Activated T-cell treated with anti-CD3 and anti-CD28 coated beads for 1 hour (primary cell): ENCODE data around the gene GRIA4.
"Not testable (repeated sequence)": the region's sequence is repeated elsewhere in the genome, so short reads cannot be mapped to it uniquely, and the experiment has no call there.

Experiments
- DNase-seq: peaks from one replicate; pipeline ENCODE4 v3.0.0-alpha.2; 2020; ENCODE audit warnings: low read depth

The GRIA4 gene

DNA sequence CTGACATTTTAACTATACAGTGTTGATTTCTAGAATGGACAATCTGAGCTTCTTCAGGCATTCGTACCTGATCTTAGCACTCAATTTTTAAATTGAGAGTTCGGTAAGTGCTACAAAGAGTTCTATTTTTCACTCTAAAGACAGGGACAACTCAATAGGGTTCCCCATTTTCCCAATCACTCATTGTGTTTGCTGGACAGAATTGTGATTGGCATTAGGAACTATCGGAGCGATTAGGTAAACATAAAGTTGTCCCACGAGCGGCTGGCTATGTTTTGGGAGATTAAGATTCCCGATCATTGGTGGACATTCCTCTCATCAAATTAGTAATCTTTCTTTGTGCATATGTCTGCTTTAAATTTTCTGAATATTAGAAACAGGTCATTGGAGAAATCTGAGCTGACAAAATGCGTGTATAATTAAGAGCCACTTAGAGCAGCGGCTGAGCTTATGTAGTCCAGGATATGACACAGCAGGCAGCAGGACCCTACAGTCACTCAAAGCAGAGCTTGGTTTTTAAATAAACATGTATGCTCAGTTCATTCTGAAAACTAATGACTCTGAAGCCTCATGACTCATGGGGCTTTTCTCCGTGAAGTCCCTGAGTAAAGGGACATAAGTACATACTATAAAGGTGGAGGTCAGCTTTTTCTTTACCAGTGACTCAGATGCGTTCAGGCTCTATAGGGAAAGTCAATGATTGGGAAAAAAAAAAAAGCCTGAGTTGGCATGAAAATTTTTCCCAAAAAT lies 109.4 kb downstream of the GRIA4 start:
- no peak for DNase-seq

DNA sequence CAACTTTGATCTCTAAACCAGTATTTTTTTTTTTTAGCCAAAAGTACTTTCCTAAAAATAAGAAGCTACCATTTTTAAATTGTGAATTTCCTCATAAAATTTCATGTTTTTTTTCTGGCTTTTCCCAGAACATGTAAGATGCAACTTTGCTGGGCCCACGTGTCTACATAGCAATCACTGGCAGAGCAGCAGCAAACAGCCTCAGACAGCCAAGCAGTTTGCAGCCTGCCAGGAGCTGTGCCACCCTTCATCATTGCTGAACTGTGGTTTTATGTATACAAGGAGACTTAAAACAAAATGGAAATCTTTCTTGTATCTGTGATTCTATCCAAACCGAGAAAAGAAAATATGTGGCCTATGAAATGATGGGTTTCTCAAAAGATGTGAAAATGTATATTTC lies 110.2 kb downstream of the GRIA4 start:
- DNase-seq = no peak

DNA sequence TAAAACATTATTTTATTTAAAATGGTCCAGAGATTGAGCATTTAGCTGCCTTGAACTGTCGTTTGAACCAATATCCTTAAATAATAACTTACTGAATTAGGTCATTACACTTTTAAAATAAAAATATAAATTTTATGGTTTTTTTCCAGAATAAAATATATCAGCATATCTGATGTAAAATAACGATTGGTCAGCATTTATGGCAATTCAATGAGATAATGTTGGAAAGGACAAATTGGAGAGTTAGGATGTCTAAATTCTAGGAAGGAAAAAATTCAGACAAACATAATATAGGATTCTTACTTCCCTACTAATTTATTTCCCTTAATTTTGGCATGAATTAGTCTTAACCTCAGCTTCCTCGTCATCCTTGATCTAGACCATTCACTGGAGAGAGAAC lies 113.4 kb downstream of the GRIA4 start:
- no peak for DNase-seq

DNA sequence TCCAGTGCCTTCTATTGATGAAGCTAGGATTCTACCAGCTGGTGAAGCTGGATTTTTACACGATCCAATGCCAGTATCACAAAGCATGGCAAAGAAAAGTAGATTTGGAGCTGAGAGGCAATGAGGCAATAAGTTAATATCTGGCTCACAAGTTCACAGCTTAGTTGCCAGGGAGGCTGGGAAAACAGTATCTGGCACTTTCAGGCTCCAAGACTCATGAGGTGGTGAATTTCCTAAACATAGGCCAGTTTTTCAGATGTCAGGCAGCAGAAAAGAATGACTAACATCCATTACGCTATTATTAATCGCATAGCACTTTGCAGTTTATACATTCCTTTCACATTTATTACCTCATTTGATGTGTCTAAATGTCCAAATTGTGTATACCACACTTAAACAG lies 122.7 kb downstream of the GRIA4 start:
- DNase-seq = no peak

DNA sequence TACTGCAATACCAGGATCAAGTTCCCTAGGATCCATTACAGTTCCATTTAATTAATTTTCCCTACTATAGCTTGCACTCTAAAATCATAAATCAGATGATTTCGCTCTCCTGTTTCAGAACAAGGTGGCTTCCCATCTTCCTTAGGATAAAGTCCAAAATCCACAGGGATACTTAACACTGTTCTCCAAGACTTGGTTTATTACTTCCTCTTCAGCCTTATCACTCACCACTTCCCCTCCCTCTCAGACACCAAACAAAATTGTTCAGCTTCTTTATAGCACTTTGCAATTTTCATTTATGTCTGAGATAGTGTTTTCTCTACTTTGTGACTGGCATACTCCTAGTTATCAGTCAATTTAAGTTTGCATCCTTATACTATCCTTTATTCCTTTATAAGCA lies 124.6 kb downstream of the GRIA4 start:
- DNase-seq = no peak

DNA sequence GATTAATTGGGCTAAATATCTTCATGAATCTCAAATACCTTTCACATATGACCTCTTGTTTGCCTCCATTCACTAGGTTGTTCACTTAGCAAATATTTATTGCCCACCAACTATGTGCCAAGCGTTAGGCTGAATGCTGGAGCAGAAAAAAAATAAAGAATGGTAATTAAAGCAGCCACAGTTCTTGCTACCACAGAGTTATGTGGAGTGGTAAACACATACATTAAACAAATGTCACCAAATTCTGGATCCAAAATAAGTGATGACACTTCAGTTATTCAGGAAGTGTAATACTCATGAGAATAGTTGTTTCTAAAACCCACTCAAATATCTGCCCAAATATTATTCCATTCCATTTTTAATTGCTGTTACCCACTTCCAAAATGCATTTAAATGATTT lies 128.4 kb downstream of the GRIA4 start:
- DNase-seq = no peak

DNA sequence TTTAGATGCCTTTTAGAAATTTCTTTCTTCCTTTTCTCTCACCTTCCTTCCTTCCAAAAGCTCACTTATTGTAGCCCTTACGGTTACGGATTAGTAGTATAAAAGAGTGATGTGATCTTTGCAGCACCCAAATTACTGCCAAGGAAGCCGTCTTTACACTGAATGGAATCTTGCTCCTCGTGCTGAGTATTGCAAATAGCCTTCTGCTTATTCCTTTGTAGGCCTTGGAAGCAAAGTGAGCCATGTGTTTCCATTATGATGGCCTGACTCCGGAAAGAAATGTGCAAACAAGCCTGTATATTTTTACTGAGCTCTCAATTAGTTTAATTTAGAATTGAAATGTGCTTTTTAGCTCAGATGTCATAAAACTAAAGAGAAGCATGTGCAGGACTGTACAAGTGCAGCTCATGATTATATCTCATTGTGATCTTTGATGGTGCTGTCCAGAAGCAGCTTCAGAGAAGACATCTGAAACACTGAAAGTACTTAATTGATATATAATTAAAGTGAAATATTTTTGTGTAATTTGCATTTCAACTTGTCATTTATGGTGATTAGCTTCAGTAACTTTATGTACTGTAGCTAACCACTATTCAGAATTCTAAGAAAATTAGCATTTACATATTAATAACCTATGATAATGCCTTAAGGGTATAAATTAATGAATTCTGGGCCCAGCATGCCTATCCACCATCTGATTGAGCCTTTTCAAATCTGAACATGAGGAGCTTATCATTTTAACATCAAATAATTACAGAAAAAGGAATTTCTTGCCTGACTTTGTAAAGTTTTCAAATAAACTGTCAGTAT lies 129.3 kb downstream of the GRIA4 start:
- DNase-seq = no peak

DNA sequence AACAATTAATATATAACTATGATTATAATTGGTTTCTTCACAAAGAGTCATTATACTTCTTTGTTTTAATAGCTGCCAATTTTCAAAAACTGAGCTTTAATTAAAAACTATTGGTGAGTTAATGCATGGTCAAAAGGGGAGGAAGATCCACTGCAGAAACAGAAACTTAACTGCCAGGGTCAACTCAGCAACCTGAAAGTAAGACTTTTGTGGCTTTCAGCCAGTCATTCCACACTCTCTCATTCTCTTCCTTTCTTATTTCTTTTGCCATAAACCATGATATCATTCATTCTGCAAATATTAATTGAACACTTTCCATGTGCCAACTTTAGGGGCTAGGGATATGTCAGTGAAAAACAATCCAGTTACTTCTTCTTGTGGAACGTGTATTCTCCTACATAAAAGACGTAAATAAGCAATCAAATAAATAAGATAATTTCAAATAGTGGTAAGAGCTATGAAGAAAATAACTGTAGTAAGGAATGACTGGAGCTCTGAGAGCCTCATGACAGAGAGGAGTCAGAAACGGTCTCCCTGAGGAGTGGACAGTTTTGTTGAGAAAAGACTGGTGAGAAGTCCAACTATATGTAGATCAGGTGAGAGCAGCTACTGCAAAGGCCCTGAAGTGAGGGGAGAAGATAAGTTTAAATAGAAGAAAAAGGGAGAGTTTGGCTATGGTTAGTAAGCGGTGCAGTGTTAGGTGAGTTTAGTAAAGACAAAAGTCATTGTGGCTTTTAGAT lies 130.5 kb downstream of the GRIA4 start:
- no peak for DNase-seq

DNA sequence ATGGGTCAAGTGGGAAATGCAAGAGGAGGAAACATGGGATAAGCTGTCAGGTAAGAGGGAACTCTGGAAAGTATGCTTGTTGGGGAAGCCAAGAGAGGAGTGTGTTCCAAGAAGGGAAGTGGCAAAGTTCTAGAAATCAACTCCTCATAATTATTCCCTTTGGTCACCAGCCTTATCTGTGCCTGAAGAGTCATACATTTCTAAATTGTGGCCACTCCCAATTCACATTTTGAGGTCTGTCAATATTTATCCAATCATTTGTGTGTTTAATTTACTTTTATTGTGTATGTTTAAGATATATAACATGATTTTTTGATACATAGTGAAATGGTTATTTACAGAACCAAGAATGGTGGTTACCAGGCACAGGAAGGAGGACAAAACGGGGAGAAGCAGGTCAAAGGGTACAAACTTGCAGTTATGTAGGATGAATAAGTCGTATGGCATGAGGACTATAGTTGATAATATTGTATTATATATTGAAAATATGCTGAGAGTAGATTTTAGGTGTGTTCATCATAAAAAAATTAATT lies 131.7 kb downstream of the GRIA4 start:
- no peak for DNase-seq

DNA sequence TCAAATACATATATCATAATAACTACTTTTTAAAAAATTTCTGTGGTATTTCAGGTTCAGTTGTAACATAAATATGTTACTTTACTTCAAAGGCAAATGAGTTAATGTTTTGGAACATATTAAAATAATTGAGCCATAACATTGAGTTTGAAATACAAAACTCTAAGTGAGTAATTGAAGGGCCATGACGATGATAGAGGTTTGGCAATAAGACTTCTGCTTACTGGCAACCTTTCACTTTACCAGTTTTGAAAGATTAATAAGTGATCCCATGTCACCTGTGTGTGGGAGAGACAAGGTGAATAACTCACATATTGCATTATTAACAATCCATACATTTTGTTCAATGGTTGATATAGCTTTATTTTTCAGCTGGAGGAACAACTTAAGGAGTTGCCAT lies 144.4 kb downstream of the GRIA4 start:
- no peak for DNase-seq

DNA sequence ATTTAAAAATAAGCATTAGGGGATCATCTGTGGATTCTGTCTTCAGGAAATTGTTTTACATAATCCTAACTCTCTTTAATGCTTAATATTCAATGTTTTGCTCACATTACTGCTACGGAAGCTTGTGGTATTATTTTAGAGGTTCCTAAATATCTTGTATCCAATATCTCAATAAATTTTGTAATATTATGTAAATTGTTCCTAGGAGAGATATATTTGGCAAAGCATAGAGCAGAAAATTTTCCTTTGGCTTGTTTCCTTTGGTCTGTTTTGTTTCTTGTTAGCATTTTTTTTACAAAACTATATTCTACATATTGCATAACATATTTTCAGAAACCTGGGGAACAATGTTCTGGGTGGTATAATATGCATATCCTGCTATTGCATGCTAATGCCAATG lies 144.8 kb downstream of the GRIA4 start:
- DNase-seq = no peak

DNA sequence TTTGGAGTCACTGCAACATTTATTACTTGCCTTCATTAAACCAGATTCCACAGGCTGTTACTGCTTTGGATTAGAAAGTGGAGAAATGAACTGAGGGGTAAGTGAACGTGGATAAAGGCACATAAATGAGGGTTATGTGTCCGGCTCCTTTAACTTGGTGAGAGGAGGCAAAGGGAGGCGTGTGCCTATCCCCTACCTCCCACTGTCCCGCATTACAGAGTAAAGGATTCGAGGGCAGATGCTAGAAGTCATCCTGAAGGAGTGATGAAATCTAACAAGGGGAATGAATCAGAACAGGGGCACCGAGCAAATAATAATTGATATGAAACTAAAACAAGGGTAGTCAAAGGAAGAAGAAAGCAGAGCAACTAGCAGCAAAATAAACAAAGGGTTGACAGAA lies 147.2 kb downstream of the GRIA4 start:
- no peak for DNase-seq

DNA sequence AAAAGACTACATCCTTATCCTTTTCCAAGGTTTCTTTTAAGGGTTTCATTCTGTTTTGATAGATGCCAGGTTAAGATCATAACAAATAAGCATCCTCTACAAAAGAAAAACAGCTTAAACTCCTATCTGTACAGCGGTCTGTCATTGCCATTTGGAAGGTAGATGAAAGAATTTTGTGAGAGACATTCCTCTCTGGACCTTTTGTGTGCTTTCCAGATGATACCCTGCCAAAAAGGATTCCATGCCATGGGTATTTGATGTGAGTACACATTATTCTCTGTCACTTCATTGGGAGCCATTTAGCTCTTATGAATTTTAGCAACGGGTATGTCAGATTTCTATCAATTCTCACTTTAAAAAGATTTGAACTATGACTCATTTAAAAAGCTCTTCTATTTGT lies 153.7 kb downstream of the GRIA4 start:
- DNase-seq = no peak

DNA sequence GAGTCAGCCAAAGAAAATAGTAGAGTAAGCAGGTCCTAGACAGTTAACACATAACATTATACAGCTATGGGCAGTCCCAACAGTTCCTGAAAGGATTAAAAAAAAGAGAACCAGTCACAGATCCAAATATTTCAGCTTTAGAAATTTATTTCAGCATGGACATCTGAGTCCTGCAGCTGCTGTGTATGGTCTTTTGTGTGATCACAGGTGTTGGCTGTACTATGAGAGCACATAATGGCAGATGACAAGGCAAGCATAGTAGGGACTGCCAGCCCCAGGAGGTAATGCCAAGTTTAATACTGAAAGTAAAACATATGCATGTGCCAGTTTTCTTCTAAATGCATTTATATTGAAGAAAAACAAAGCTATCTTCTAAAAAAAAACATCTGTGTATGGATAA lies 158.1 kb downstream of the GRIA4 start:
- no peak for DNase-seq

DNA sequence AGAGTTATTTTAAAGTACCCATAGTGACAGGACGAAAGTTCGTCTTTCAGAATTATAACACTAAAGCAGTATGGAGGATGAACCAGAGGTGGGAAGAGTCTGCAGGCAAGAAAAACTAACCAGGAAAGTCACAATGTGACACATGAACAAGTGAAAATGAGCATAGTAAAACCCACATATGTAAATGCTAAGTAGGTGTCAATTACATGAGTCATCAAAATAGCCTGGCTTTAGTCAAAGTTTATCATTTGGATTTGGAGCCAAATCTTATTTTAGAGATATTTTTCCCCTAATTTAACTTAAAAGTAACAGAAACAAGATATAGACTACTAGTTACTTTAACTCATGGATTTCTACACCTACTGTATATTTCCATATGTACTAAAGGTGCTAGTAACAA lies 159.8 kb downstream of the GRIA4 start:
- no peak for DNase-seq

DNA sequence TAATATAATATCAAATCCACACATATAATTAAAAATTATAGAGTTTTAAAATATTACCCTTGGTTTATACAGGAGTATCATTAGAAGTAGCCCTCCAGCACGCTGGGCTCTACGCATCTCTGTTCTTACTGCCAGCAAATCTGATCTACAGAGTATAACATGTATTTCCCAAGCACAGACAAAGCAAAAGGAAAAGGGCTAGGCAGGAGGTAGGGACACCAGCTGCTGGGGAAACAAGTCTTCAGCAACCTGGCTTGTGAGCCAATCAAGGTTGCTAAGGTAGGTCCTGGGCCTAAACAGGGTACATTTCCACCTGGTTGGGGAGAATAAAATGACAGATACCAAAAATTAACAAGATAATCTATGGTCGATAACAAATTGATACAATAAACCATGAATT lies 163.6 kb downstream of the GRIA4 start:
- DNase-seq = not testable (repeated sequence)

DNA sequence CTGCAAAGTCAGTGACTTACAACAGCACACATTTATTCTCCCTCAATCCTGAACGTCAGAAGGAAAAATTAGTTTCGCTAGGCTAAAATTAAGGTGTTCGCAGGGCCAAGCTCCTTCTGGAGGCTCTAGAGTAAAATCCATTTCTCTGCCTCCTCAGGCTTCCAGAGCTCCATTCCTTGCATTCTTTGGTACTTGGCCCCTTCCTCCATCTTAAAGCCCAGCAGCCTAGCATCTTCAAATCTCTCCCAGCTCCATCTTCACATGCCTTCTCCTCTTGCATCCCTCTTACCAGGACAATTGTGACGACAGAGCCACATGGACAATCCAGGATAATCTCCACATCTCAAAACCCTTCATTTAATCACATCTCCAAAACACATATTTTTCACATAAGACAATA lies 165.0 kb downstream of the GRIA4 start:
- DNase-seq = no peak

DNA sequence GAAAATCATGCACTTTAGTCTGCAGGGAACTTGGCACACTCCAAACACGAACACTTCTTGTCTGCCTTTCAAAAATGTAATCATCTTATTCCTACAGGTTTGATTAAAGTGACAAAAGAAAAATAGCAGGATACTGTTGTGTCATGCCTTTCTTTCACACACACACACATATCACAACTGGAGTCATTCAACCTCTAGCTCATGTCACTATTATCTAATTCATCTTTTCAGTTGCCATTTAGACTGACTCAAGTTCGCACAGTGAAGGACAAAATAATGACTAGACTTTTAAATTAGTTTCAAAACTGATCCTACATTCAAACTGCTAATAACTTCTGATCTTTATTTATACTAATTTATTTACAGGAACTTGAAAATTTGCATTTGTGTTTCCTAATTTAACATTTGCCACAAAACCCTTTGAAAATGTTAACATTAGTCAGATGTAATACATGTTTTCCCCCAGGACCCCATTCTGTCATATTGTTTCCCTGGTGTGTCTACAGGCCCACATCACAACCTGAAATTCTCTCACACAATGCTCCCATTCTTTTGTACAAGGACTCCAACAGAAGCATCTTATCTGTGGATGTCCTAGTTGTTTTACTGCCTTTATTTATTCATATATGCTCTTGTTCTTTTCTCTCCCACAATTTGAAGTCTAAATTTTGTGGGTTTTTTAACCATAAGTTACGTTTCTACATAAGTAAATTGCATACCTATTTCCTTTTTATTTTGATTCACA lies 171.1 kb downstream of the GRIA4 start:
- no peak for DNase-seq

DNA sequence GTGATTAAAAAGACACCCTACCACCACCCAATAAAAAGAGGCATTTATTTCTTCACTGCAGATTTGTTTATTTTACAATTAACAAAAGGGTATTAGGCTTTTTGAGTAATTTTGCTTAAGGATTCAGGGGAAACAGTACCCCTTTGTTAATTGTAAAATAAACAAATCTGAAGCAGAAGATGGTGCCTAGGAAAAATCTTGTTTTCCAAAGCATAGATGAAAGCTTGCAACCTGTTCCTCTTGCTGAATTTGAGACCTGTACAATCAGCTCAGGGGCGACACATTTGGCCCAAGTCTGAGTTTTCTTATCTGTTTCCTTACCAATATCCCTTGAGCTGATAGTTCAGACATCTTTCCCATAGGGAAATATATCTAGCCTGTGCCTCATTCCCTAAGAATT lies 171.9 kb downstream of the GRIA4 start:
- DNase-seq = no peak

DNA sequence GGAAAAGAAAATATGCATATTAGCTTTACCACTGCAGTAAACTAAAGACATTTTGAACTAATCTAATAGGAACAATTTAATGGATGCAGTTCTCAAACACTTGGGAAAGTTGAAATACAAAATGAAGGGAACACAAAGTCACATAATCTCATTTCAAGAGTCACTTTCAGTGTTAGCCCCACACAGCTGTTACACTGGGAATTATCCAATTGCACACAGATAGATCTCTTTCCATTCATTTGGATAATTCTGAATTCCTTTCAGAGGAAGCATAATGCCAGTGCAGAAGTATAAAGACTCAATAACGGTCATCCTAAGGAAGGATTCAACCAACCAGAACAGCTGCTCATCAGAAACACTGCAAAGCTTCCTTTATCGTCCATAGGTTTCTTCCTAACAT lies 173.3 kb downstream of the GRIA4 start:
- no peak for DNase-seq

DNA sequence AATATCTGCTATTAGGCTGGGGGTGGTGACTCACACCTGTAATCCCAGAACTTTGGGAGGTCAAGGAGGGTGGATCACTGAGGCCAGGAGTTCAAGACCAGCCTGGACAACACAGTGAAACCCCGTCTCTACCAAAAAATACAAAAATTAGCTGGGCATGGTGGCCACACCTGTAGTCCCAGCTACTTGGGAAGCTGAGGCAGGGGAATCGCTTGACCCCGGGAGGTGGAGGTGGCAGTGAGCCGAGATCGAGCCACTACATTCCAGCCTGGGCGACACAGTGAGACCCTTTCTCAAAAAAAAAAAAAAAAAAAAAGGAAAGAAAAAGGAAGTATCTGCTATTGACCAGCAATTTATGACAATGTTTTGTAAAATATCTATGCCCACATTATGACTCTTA lies 176.0 kb downstream of the GRIA4 start:
- not testable (repeated sequence) for DNase-seq

DNA sequence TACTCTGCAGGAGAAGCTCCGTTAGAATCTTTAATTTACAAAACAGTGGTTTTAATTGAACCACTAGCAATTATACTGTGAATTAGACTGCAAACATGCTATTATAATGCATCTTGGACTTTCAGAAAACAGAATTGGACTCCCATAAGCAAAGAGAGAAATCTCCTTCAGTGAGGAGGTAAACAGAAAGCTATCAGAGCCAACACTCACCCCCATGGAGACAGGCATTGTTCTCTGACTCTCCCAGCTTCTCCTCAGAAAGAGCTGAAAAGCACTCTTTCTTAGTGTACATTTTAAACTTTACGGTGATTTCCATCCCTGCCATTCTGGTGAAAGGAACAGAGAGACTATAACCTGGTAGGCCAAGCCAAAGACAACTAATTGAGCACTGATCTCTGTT lies 176.9 kb downstream of the GRIA4 start:
- DNase-seq = no peak
